Keratinocyte (primary cell): Measurements from ENCODE around the gene DPYD.

Source experiments
- CTCF ChIP-seq, 3 experiments: IDR thresholded peaks in 1 of 3; conservative IDR thresholded peaks in 1 of 3; optimal IDR thresholded peaks in 1 of 3; 2 replicates in 2 of 3; 3 replicates in 1 of 3; pipeline versions ENCODE3 to v1.5.1; 2011; ENCODE audit warnings: low read length in 3 of 3, mild to moderate bottlenecking in 3 of 3, moderate library complexity in 2 of 3, control low read depth in 1 of 3, inconsistent platforms in 1 of 3; ENCODE audit not compliant: insufficient read depth in 2 of 3; ENCODE audit errors: extremely low read depth in 1 of 3
- EZH2 ChIP-seq: IDR thresholded peaks from one replicate; pipeline ENCODE4 v1.6.1; 2012; ENCODE audit warnings: inconsistent platforms, mild to moderate bottlenecking, low read length, moderate library complexity

- TF ChIP-seq CTCF (optimal IDR thresholded peaks at IDR 0.05 in 1 of 3, IDR thresholded peaks at IDR 0.05 in 1 of 3, conservative IDR thresholded peaks at IDR 0.05 in 1 of 3; ENCODE audit: extremely low read depth in 1 of 3, insufficient read depth in 2 of 3, low read length in 3 of 3) (no peak), EZH2 (no peak)
Measured at GRCh38 chr1:97092824-97093223, 828.0 kb downstream of the DPYD start.
